HCT116 (cell line): ENCODE results near the gene OPCML. TPM values are rescaled to one million over a fixed set of nuclear protein-coding genes. Genes with fewer than 3 reads are reported as not detected.

Experiments
- ATAC-seq: fragments of 200-7000 bp; cut with Tn5 transposase; 2 replicates; pipeline ENCODE4 v1.9.1; 2020; ENCODE audit warnings: mild to moderate bottlenecking, moderate library complexity
- BruUV-seq: library from RNA; stranded (reverse); fragments of 400-500 nt; replicated peaks from 2 replicates; lab custom pipeline; 2021; lab: Mats Ljungman, UMichigan
- CTCF ChIA-PET: fragments of 300-600 bp; sonication (Branson Sonifier 250); formaldehyde crosslinking; loops from one replicate; lab custom pipeline; 2021; ENCODE audit warnings: antibody characterized with exemption; lab: Charles Lee
- POLR2A ChIA-PET: fragments of 300-600, 350-600 bp; sonication (Branson Sonifier 250); formaldehyde crosslinking; loops from one replicate; lab custom pipeline; 2021; ENCODE audit warnings: antibody characterized with exemption; lab: Charles Lee
- RAD21 ChIA-PET, 2 experiments: fragments of 300-600 bp; sonication (Branson Sonifier 250); formaldehyde crosslinking; loops; one replicate each; lab custom pipeline; 2023; ENCODE audit warnings: low total read pairs in 2 of 2; ENCODE audit not compliant: uncharacterized antibody in 2 of 2, unreplicated experiment in 2 of 2, low non-redundant PET in 1 of 2; lab: Charles Lee
- DNase-seq: peaks from one replicate; pipeline ENCODE4 v3.0.0-alpha.2; 2010; ENCODE audit warnings: low read depth, low spot score
- H2AFZ ChIP-seq: fragments of 200-600 bp; shearing (Covaris generic), sonication (generic); 2 replicates; pipeline ENCODE4 v1.6.1; 2017; ENCODE audit warnings: low read depth, mixed run types, mixed read lengths, antibody characterized with exemption, low read length; ENCODE audit not compliant: poor library complexity, severe bottlenecking
- H3K27ac ChIP-seq: 2 replicates; pipeline ENCODE4 v1.5.1; 2012; ENCODE audit warnings: low read depth, low read length
- H3K27me3 ChIP-seq: fragments of 200-600 bp; sonication (generic); 2 replicates; pipeline ENCODE4 v1.6.1; 2016; ENCODE audit warnings: mixed run types, low read length, mixed read lengths; ENCODE audit not compliant: insufficient read depth
- H3K36me3 ChIP-seq, 2 experiments: fragments of 200-500 bp in 1 of 2; fragments of 200-600 bp in 1 of 2; sonication (Bioruptor generic) in 1 of 2; sonication (generic) in 1 of 2; 2 replicates each; pipeline versions ENCODE4 v1.5.1 to v1.6.1; 2014 to 2016; ENCODE audit warnings: low read length in 2 of 2, inconsistent platforms in 1 of 2, mixed read lengths in 1 of 2, mixed run types in 1 of 2; ENCODE audit not compliant: insufficient read depth in 2 of 2, control insufficient read depth in 1 of 2
- H3K4me1 ChIP-seq, 2 experiments: fragments of 200-600 bp in 1 of 2; sonication (generic) in 1 of 2; 2 replicates each; pipeline versions ENCODE4 v1.5.1 to v1.6.1; 2012 to 2017; ENCODE audit warnings: low read length in 2 of 2, inconsistent platforms in 1 of 2, mild to moderate bottlenecking in 1 of 2, mixed read lengths in 1 of 2, mixed run types in 1 of 2, moderate library complexity in 1 of 2; ENCODE audit not compliant: insufficient read depth in 2 of 2, control insufficient read depth in 1 of 2
- H3K4me2 ChIP-seq: fragments of 200-600 bp; sonication (generic); 2 replicates; pipeline ENCODE4 v1.6.1; 2017; ENCODE audit warnings: mixed run types, low read length, mixed read lengths
- H3K4me3 ChIP-seq, 2 experiments: fragments of 200-600 bp in 1 of 2; sonication (generic) in 1 of 2; replicated peaks in 1 of 2; 2 replicates each; pipeline ENCODE4 v1.5.1; 2011 to 2016; ENCODE audit warnings: low read length in 2 of 2, control low read depth in 1 of 2, low read depth in 1 of 2, mild to moderate bottlenecking in 1 of 2, mixed read lengths in 1 of 2, mixed run types in 1 of 2
- H3K79me2 ChIP-seq: fragments of 200-600 bp; sonication (generic); 2 replicates; pipeline ENCODE4 v1.6.1; 2017; ENCODE audit warnings: mild to moderate bottlenecking, mixed run types, low read length, moderate library complexity, mixed read lengths; ENCODE audit not compliant: insufficient read depth
- H3K9ac ChIP-seq: fragments of 200-600 bp; sonication (generic); 2 replicates; pipeline ENCODE4 v1.6.1; 2016; ENCODE audit warnings: low read length, mixed read lengths
- H3K9me2 ChIP-seq: fragments of 200-600 bp; sonication (generic), shearing (Covaris generic); 2 replicates; pipeline ENCODE4 v1.6.1; 2017; ENCODE audit warnings: mixed run types, mild to moderate bottlenecking, moderate library complexity; ENCODE audit not compliant: insufficient read depth
- H3K9me3 ChIP-seq, 2 experiments: fragments of 200-500 bp in 1 of 2; fragments of 200-600 bp in 1 of 2; sonication (Bioruptor generic) in 1 of 2; sonication (generic) in 1 of 2; 2 replicates each; pipeline ENCODE4 v1.6.1; 2014 to 2017; ENCODE audit warnings: low read length in 2 of 2, mixed read lengths in 2 of 2, inconsistent platforms in 1 of 2, low read depth in 1 of 2, mild to moderate bottlenecking in 1 of 2, mixed run types in 1 of 2, moderate library complexity in 1 of 2; ENCODE audit not compliant: control insufficient read depth in 1 of 2, insufficient read depth in 1 of 2
- H4K20me1 ChIP-seq: fragments of 200-600 bp; sonication (generic), shearing (Covaris generic); 2 replicates; pipeline ENCODE4 v1.6.1; 2017; ENCODE audit warnings: mixed run types, mild to moderate bottlenecking, moderate library complexity; ENCODE audit not compliant: insufficient read depth
- CBX3 ChIP-seq: IDR thresholded peaks from 2 replicates; pipeline ENCODE4 v1.6.1; 2012; ENCODE audit warnings: low read depth
- CEBPB ChIP-seq: IDR thresholded peaks from 2 replicates; pipeline ENCODE4 v1.6.1; 2012; ENCODE audit warnings: low read depth
- EGR1 ChIP-seq: IDR thresholded peaks from 2 replicates; pipeline ENCODE4 v1.6.1; 2012; ENCODE audit warnings: low read depth
- EZH2phosphoT487 ChIP-seq: fragments of 200-600 bp; IDR thresholded peaks from 2 replicates; pipeline ENCODE4 v1.6.1; 2018; ENCODE audit warnings: antibody characterized with exemption, borderline replicate concordance
- POLR2A ChIP-seq: IDR thresholded peaks from 2 replicates; pipeline ENCODE4 v1.7.0; 2011; ENCODE audit warnings: borderline replicate concordance; ENCODE audit not compliant: insufficient read depth, insufficient read length; ENCODE audit errors: extremely low read depth
- POLR2AphosphoS5 ChIP-seq: IDR thresholded peaks from 2 replicates; pipeline ENCODE4 v1.6.1; 2011; ENCODE audit warnings: mild to moderate bottlenecking, low read depth, low read length, moderate library complexity
- SIN3A ChIP-seq: IDR thresholded peaks from 2 replicates; pipeline ENCODE4 v1.6.1; 2012; ENCODE audit warnings: low read depth
- SP1 ChIP-seq: IDR thresholded peaks from 2 replicates; pipeline ENCODE4 v1.6.1; 2012; ENCODE audit warnings: low read depth
- YY1 ChIP-seq: IDR thresholded peaks from 2 replicates; pipeline ENCODE4 v1.6.1; 2011; ENCODE audit warnings: low read length, low read depth, moderate library complexity, mild to moderate bottlenecking; ENCODE audit not compliant: insufficient replicate concordance; ENCODE audit errors: extremely low read depth
- ZFX ChIP-seq: fragments of 450-650 bp; IDR thresholded peaks from 2 replicates; pipeline ENCODE4 v1.6.1; 2017
- ZNF274 ChIP-seq: fragments of 200-500 bp; sonication (Bioruptor generic); IDR thresholded peaks from 2 replicates; pipeline ENCODE4 v1.6.1; 2014; ENCODE audit warnings: mild to moderate bottlenecking, low read depth, low read length, inconsistent platforms
- intact Hi-C: fragments of 100-400 bp; cut with micrococcal nuclease; formaldehyde crosslinking; loops from 2 replicates; pipeline ENCODE4 v1.10.0; 2022
- total RNA-seq: library from RNA; stranded (reverse); gene quantifications from one replicate; pipeline ENCODE4 v1.2.1, GENCODE V29; 2021; ENCODE audit not compliant: unreplicated experiment
- TF ChIP-seq, protein P1 (sequence below): IDR thresholded peaks from 2 replicates; pipeline ENCODE4 v1.6.1; 2012
- TF ChIP-seq, protein P2 (sequence below): IDR thresholded peaks from 2 replicates; pipeline ENCODE4 v1.6.1; 2011; ENCODE audit warnings: mild to moderate bottlenecking, low read length, moderate library complexity; ENCODE audit not compliant: insufficient replicate concordance; ENCODE audit errors: extremely low read depth
- TF ChIP-seq, protein P3 (sequence below), 3 experiments: fragments of 200-600 bp in 1 of 3; sonication (generic) in 1 of 3; IDR thresholded peaks in 2 of 3; conservative IDR thresholded peaks in 1 of 3; 2 replicates each; pipeline ENCODE4 v1.5.1; 2012 to 2017; ENCODE audit warnings: low read depth in 2 of 3, low read length in 2 of 3, antibody characterized with exemption in 1 of 3, borderline replicate concordance in 1 of 3, control low read depth in 1 of 3, mild to moderate bottlenecking in 1 of 3, mixed read lengths in 1 of 3, mixed run types in 1 of 3, moderate library complexity in 1 of 3; ENCODE audit not compliant: insufficient read depth in 1 of 3

Gene OPCML
- total RNA-seq, 1 experiment from 2014 or later: not detected

DNA sequence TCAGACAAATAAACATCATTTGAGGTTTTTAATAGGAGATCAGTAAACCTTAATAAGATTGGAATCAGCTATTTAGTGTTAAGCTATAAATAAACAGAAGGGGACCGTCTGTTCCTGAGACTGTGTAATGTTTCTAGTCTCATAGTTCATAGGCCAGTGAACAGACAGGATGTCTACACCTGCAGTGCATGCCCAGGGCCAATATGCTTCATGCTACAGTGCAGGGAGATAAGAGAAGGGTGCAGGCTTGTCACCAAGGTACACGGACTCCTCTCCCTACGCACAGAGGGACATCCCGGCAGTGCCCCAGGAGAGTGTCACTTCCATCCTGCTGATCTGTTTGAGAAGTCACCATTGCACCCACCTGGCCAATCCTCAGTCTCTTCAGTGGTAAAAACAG lies 148.6 kb downstream of the OPCML start:
- Histone ChIP-seq H3K4me2 (no peak overlapping the region), H3K9me2 (no peaks in the 10 kb centered on the region), H3K9me3 (peaks cover 8 to 16% of the 10 kb centered on the region in 2 experiments; a peak in 2 of 4 replicates), H3K27ac (no peak overlapping the region), H3K9ac (no peak overlapping the region), H2AFZ (no peak overlapping the region), H3K27me3 (no peaks in the 10 kb centered on the region), H3K4me3 (no peak overlapping the region), H4K20me1 (no peaks in the 10 kb centered on the region), H3K36me3 (no peaks in the 10 kb centered on the region), H3K4me1 (no peaks in the 10 kb centered on the region), H3K79me2 (no peaks in the 10 kb centered on the region)
- CTCF ChIA-PET: no interaction called here
- no TSS peak for BruUV-seq
- intact Hi-C loops: no loop called here
- DNase-seq: no peak
- no peak for ATAC-seq
- RAD21 ChIA-PET: no interaction called here
- POLR2A ChIA-PET: no interaction called here
- TF ChIP-seq POLR2AphosphoS5 (no peak), EZH2phosphoT487 (no peak)
- TF ChIP-seq, protein P1, sequence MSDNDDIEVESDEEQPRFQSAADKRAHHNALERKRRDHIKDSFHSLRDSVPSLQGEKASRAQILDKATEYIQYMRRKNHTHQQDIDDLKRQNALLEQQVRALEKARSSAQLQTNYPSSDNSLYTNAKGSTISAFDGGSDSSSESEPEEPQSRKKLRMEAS: no peak
- TF ChIP-seq, protein P2, sequence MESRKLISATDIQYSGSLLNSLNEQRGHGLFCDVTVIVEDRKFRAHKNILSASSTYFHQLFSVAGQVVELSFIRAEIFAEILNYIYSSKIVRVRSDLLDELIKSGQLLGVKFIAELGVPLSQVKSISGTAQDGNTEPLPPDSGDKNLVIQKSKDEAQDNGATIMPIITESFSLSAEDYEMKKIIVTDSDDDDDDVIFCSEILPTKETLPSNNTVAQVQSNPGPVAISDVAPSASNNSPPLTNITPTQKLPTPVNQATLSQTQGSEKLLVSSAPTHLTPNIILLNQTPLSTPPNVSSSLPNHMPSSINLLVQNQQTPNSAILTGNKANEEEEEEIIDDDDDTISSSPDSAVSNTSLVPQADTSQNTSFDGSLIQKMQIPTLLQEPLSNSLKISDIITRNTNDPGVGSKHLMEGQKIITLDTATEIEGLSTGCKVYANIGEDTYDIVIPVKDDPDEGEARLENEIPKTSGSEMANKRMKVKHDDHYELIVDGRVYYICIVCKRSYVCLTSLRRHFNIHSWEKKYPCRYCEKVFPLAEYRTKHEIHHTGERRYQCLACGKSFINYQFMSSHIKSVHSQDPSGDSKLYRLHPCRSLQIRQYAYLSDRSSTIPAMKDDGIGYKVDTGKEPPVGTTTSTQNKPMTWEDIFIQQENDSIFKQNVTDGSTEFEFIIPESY: no peak

DNA sequence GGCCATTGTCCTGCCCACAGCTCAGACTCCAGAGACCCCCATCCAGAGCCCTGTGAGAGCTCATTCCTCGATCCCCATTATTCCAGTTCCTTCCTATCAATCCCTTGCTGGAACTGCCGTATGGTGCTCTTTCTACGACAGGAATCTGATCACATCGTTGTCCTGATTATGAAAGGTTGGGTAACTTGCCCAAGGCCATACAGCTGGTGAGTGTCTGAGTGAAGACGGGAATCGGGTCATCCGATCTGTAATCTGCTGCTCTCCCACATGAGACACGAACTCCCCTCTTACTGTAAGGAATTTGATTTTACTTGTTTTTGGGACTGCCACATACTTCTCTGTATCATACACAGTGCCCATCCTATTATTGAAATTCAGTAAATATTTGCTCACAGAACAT lies 149.1 kb downstream of the OPCML start:
- H2AFZ ChIP-seq: no peak overlapping the region
- H3K36me3 ChIP-seq: no peaks in the 10 kb centered on the region
- no peak overlapping the region for H3K4me2 ChIP-seq
- no peak overlapping the region for H3K9ac ChIP-seq
- H3K27ac ChIP-seq: no peak overlapping the region
- DNase-seq: no peak
- H3K79me2 ChIP-seq: no peaks in the 10 kb centered on the region
- CTCF ChIA-PET: no interaction called here
- no peak overlapping the region for H3K4me3 ChIP-seq
- H3K4me1 ChIP-seq: no peaks in the 10 kb centered on the region
- intact Hi-C loops: no loop called here
- H3K9me2 ChIP-seq: no peaks in the 10 kb centered on the region
- no peak for ATAC-seq
- no peaks in the 10 kb centered on the region for H3K27me3 ChIP-seq
- POLR2A ChIA-PET: no interaction called here
- no peaks in the 10 kb centered on the region for H4K20me1 ChIP-seq
- BruUV-seq: no TSS peak
- H3K9me3 ChIP-seq: peaks cover 8 to 16% of the 10 kb centered on the region in 2 experiments; a peak in 2 of 4 replicates
- RAD21 ChIA-PET: no interaction called here
- TF ChIP-seq ZNF274: no peak
- TF ChIP-seq, protein P2: no peak
- TF ChIP-seq CEBPB: no peak
- no peak for TF ChIP-seq YY1
- no peak for TF ChIP-seq POLR2A
- TF ChIP-seq SP1: no peak
- TF ChIP-seq EZH2phosphoT487: no peak
- no peak for TF ChIP-seq EGR1
- TF ChIP-seq, protein P1: no peak
- TF ChIP-seq SIN3A: no peak
- no peak for TF ChIP-seq ZFX
- TF ChIP-seq, protein P3, sequence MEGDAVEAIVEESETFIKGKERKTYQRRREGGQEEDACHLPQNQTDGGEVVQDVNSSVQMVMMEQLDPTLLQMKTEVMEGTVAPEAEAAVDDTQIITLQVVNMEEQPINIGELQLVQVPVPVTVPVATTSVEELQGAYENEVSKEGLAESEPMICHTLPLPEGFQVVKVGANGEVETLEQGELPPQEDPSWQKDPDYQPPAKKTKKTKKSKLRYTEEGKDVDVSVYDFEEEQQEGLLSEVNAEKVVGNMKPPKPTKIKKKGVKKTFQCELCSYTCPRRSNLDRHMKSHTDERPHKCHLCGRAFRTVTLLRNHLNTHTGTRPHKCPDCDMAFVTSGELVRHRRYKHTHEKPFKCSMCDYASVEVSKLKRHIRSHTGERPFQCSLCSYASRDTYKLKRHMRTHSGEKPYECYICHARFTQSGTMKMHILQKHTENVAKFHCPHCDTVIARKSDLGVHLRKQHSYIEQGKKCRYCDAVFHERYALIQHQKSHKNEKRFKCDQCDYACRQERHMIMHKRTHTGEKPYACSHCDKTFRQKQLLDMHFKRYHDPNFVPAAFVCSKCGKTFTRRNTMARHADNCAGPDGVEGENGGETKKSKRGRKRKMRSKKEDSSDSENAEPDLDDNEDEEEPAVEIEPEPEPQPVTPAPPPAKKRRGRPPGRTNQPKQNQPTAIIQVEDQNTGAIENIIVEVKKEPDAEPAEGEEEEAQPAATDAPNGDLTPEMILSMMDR (IDR thresholded peaks at IDR 0.05 in 2 of 3, conservative IDR thresholded peaks at IDR 0.05 in 1 of 3; ENCODE audit: borderline replicate concordance in 1 of 3, insufficient read depth in 1 of 3, low read depth in 2 of 3, low read length in 2 of 3): no peak
- TF ChIP-seq CBX3: no peak
